Endodermal cell (in vitro differentiated cells): Measurements from ENCODE around the gene RSPO3. TPM values are rescaled to one million over a fixed set of nuclear protein-coding genes. Genes with fewer than 3 reads are reported as not detected.

Source experiments
- DNase-seq: peaks from one replicate; pipeline ENCODE4 v3.0.0-alpha.2; 2017
- H3K27ac ChIP-seq: 2 replicates; pipeline ENCODE4 v1.5.1; 2013; ENCODE audit warnings: mild to moderate bottlenecking, low read depth, low read length, moderate library complexity
- H3K27me3 ChIP-seq: 2 replicates; pipeline ENCODE4 v1.6.1; 2013; ENCODE audit warnings: mild to moderate bottlenecking, low read length, moderate library complexity; ENCODE audit not compliant: insufficient read depth, control insufficient read depth, poor library complexity, severe bottlenecking
- H3K36me3 ChIP-seq: 2 replicates; pipeline ENCODE4 v1.7.0; 2013; ENCODE audit warnings: mild to moderate bottlenecking, low read length, moderate library complexity; ENCODE audit not compliant: control insufficient read depth, insufficient read depth
- H3K4me1 ChIP-seq: one replicate; pipeline ENCODE4 v1.7.0; 2013; ENCODE audit warnings: low read length; ENCODE audit not compliant: control insufficient read depth, insufficient read depth
- H3K4me3 ChIP-seq: 2 replicates; pipeline ENCODE4 v1.5.1; 2013; ENCODE audit warnings: mild to moderate bottlenecking, low read length, moderate library complexity
- H3K9ac ChIP-seq: 2 replicates; pipeline ENCODE4 v1.6.1; 2013; ENCODE audit warnings: mild to moderate bottlenecking, low read length, moderate library complexity; ENCODE audit not compliant: poor library complexity, severe bottlenecking; ENCODE audit errors: extremely low read depth
- H3K9me3 ChIP-seq: 2 replicates; pipeline ENCODE4 v1.6.1; 2013; ENCODE audit warnings: mild to moderate bottlenecking, low read length, moderate library complexity; ENCODE audit not compliant: control insufficient read depth
- H3K27ac Mint-ChIP-seq: 2 replicates; pipeline ENCODE4 v1.8.0; 2020; ENCODE audit warnings: mixed read lengths
- H3K27me3 Mint-ChIP-seq: 2 replicates; pipeline ENCODE4 v1.8.0; 2021; ENCODE audit warnings: mild to moderate bottlenecking, mixed read lengths; ENCODE audit not compliant: insufficient read depth
- H3K36me3 Mint-ChIP-seq: 2 replicates; pipeline ENCODE4 v1.8.0; 2020; ENCODE audit warnings: low read depth, mixed read lengths
- H3K4me1 Mint-ChIP-seq: 2 replicates; pipeline ENCODE4 v1.8.0; 2020; ENCODE audit warnings: mixed read lengths
- H3K4me3 Mint-ChIP-seq: 2 replicates; pipeline ENCODE4 v1.8.0; 2020; ENCODE audit warnings: mild to moderate bottlenecking, moderate library complexity, mixed read lengths
- H3K9me3 Mint-ChIP-seq: 2 replicates; pipeline ENCODE4 v1.8.0; 2020; ENCODE audit warnings: mild to moderate bottlenecking, mixed read lengths
- CTCF ChIP-seq: fragments of 200-600 bp; sonication (generic); conservative IDR thresholded peaks from 2 replicates; pipeline ENCODE4 v1.5.0; 2021; ENCODE audit warnings: antibody characterized with exemption, mild to moderate bottlenecking
- WGBS, 2 experiments: methylation state at CpG; one replicate each; pipeline versions ENCODE4 v1.1.5 to v1.1.7; 2013; ENCODE audit warnings: missing lambda C conversion rate in 2 of 2, mixed read lengths in 1 of 2; ENCODE audit not compliant: insufficient coverage in 1 of 2, insufficient read length in 1 of 2; 5-methylcytosine and 5-hydroxymethylcytosine counted together
- total RNA-seq, 2 donors: library from RNA; stranded (reverse); fragmentation: NEBNext Ultra II Directional in 1 of 2; extraction: Animal tissue kit (Norgen Biotek cat#: 25700) in 1 of 2; gene quantifications; 2 replicates in 1 of 2; 3 replicates in 1 of 2; pipeline ENCODE4 v1.2.1, GENCODE V29; 2021

Gene RSPO3
- total RNA-seq, 2 donors from 2014 or later, result 0.20 to 0.31 TPM

- no peak for TF ChIP-seq CTCF
- no peak for DNase-seq
- Histone ChIP-seq H3K9me3 (no peaks in the 10 kb centered on the region), H3K4me3 (no peak overlapping the region), H3K27ac (no peak overlapping the region), H3K27me3 (no peaks in the 10 kb centered on the region), H3K4me1 (no peaks in the 10 kb centered on the region), H3K9ac (no peak overlapping the region), H3K36me3 (no peaks in the 10 kb centered on the region)
- no peaks in the 10 kb centered on the region for H3K27me3 Mint-ChIP-seq
- no peak overlapping the region for H3K4me3 Mint-ChIP-seq
- no peaks in the 10 kb centered on the region for H3K9me3 Mint-ChIP-seq
- H3K27ac Mint-ChIP-seq, result no peak overlapping the region
- 89 to 100% methylated on average over 2 of the region's 2 CpGs for WGBS, 2 experiments
- peaks cover 3% of the 10 kb centered on the region for H3K4me1 Mint-ChIP-seq
- no peaks in the 10 kb centered on the region for H3K36me3 Mint-ChIP-seq
These were observed 34.5 kb upstream of the RSPO3 start for GRCh38 chr6:127083963-127084310.

DNA sequence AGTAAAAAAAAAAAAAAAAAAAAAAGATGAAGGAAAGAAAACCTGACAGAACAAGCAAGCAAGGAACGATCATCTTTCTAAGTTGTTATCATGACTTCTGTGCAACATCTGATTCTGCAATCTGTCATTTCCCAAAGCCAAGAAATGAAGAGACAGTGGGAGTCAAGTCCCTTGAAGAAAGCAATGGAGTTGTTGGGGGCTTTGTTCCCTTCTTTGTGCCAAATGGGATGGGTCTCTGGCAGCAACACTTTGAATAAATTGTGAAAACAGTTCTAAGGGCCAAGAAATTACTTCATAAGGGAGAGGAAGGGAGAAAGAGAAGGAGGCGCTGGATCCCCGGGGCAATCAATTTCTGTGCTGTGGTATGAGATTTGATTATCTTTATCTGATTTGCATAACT is 33.3 kb upstream of the RSPO3 start:
- DNase-seq, result no peak
- Mint-ChIP-seq H3K27ac (no peak overlapping the region), H3K36me3 (no peaks in the 10 kb centered on the region), H3K27me3 (no peaks in the 10 kb centered on the region), H3K9me3 (no peaks in the 10 kb centered on the region), H3K4me1 (peaks cover 9% of the 10 kb centered on the region), H3K4me3 (no peak overlapping the region)
- Histone ChIP-seq H3K9ac (no peak overlapping the region), H3K27me3 (no peaks in the 10 kb centered on the region), H3K27ac (no peak overlapping the region), H3K4me3 (no peak overlapping the region), H3K36me3 (no peaks in the 10 kb centered on the region), H3K4me1 (no peaks in the 10 kb centered on the region), H3K9me3 (no peaks in the 10 kb centered on the region)
- no peak for TF ChIP-seq CTCF
- 96 to 100% methylated on average over 2 to 3 of the region's 3 CpGs for WGBS, 2 experiments

GRCh38 chr6:127090051-127090450 is 28.4 kb upstream of the RSPO3 start:
- H3K27me3 Mint-ChIP-seq, result no peaks in the 10 kb centered on the region
- Histone ChIP-seq H3K4me1 (no peaks in the 10 kb centered on the region), H3K9ac (no peak overlapping the region), H3K36me3 (no peaks in the 10 kb centered on the region), H3K4me3 (no peak overlapping the region), H3K9me3 (no peaks in the 10 kb centered on the region), H3K27me3 (no peaks in the 10 kb centered on the region), H3K27ac (no peak overlapping the region)
- no peak overlapping the region for H3K27ac Mint-ChIP-seq
- no peak for TF ChIP-seq CTCF
- H3K4me3 Mint-ChIP-seq, result no peak overlapping the region
- peaks cover 5% of the 10 kb centered on the region for H3K4me1 Mint-ChIP-seq
- no peak for DNase-seq
- H3K9me3 Mint-ChIP-seq, result no peaks in the 10 kb centered on the region
- WGBS, 2 experiments, result 20 to 32% methylated on average over 1 of the region's 1 CpG
- H3K36me3 Mint-ChIP-seq, result no peaks in the 10 kb centered on the region
